NCI-H82 treated with DMSO at 0.1 percent for 48 hours (cell line): ENCODE results near the gene FGD5.

Source experiments
- DNase-seq: peaks from one replicate; lab custom pipeline; 2025; ENCODE audit not compliant: unreplicated experiment; lab: John Stamatoyannopoulos, UW

Gene FGD5

DNA sequence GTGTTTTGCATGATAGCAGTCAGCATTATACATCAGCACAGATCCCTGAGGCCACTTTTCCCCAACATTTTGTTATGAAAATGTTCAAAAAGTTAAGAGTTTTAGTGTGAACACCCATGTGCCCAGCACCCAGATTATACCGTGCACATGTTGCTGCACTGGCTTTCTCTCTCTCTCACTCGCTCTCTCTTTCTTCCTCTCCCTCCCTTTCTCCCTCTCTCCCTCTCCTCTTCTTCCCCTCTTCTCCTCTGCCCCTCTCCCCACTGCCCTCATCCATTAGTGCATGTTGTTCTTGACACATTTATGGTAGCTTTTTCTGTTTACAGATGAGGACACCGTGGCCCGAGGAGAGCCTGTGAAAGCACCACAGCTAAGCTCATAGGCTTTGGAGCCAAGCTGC is 7.3 kb downstream of the FGD5 start:
- no peak for DNase-seq

- DNase-seq = no peak
Measured at GRCh38 chr3:14827776-14828175, 9.0 kb downstream of the FGD5 start.

DNA sequence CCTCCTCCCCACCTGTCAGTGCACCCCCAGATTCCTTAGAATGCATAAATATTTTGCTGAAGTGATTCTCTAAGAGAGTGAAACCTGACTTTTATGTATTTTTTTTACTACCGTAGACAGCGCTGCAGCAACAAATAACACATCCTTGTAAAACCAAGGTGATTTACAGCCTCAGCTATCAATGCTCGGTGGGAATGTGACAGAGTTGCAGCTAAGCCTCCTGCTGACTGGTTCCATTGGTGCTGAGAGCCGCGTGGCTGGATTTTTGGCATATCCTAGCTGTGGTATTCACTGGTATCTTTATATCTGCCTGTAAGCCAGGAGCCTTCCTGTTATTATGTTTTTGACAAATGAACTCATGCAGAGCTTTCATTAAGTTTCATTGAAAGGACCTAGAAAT is 11.0 kb downstream of the FGD5 start:
- DNase-seq = no peak

DNA sequence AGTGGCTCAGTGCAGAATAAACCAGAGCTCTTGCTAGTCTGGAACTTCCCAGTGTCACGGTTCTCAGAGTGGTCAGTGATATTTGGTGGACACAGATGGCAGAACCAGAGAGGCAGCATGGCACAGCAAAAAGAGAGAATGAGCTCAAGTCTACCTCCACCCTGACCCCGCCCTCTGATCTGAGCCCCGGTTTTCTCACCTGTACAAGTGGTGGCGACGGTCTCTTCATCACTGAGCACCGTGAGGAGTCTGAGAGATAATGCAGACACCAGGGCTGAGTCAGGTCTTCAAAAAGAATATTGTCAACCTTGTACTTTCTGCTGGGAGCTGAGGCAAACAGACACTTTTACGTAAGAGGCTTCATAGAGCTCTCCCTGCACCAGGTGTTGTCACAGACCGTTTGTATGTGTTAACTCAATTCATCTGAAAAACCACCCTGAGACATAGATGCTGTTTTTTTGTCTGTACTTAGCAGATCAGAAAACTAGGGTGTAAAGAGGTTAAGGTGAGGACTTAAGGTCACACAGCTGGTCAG is 13.2 kb downstream of the FGD5 start:
- no peak for DNase-seq

- DNase-seq = no peak
Measured at GRCh38 chr3:14832975-14833722, 14.4 kb downstream of the FGD5 start.

DNA sequence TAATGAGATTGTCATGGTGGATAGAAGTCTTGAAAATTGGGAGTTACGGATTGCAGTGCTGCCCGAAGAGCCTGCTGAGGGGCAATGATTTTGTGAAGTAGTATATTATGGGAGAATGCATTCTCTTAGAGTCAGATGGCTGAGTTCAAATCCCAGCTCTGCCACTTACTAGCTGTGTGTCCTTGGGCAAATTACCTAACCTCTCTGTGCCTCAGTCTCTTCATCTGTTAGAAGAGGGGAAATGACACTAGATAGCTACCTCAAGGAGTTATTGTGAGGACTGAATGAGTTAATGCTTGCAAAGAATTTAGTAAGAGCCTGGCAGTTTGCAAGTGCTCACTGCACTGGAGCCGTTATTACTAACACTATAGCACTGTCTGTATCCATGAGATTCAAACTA is 15.4 kb downstream of the FGD5 start:
- no peak for DNase-seq

DNA sequence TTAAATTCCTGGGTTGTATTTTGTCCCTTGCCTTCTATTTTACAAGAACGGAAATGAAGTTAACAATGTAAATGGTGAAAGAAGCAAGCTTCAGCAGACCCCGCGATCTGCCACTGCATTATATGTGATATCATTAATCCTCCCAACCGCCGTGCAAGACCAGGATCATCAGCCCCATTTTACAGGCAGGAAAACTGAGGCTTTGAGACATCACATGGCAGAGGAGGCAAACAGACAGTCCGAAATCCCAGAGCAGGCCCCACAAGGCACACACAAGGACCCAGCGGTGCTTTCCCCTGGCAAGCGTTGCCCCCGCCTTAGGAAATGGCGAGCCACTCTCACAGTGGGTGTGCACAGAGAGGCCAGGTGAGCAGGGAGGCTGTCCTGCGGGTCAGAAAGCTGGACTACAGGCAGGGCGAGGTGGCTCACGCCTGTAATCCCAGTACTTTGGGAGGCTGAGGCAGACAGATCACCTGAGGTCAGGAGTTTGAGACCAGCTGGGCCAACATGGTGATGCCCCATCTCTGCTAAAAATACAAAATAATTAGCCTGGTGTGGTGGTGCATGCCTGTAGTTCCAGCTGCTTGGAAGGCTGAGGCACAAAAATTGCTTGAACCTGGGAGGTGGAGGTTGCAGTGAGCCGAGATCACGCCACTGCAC is 16.2 kb downstream of the FGD5 start:
- no peak for DNase-seq

DNA sequence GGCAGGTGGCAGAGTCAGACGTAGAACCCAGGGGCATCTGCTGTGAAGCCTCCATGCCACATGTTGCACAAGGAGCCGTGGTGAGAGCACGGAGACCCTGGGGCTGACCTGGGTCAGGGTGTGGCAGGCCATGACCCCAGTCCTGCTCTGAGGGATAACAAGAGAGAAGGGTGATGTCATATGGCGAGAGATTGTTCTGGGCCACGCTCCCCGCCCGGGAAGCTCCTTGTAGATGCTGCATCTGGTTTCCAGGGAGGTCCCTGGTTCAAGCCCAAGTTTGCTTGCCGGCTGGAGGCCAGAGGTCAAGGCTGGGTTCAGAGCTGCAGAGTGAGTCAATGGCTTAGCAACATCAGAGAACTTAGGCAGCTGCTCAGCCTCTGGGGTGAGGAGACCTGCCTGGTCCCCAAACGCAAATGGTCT is 17.3 kb downstream of the FGD5 start:
- no peak for DNase-seq

DNA sequence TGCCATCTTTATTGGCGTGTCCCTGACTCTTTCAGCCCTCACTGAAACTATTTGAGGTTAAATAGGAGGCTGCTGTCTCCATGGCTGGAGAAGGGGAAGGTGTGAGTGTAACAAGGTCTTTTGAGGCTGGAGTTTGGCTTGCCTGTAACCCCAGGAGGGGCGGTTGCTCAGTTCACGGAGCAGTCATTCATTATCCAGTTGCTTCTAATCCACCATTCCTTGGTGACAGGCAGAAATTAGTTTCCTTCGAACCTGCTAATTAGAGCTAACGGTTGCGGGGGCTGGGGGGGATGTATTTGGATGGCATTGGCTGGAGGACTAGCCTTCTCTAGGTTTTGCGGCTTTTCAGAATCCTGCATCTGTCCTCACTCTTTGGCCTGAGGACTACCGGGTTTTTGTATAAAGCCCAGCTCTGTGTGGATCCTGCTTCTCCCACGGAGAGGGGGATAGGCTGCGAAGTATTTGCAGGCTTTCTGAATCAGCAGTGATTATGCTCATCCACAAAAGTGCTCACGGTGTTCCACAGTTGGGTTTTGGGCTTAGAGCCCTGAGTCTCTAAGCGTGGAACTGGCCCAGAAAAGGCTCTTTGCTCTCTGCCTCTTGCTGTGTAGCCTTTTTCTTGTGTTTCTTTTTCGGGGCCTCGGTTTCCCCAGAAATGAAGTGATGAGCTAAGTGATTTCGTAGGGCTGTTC is 18.6 kb downstream of the FGD5 start:
- DNase-seq = no peak

DNA sequence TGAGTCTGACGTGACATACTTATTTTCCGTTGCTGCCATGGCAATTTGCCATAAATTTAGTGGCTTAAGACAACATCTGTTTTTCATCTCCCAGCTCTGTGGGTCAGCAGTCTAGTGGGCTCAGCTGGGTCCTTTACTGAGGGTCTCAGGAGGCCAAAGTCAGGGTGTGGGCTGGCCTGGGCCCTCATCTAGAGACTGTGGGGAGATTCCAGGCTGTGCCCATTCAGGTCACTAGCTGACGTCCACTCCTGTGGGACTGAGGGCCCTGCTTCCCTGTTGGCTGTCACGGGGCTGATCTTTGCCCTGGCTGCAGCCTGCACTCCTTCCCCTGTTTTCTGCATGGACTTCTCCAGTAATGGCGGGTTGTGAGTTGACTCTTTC is 19.1 kb downstream of the FGD5 start:
- peak; percentile 5 for DNase-seq

GRCh38 chr3:14839236-14839635 is 20.5 kb downstream of the FGD5 start:
- peak; percentile 63 for DNase-seq

- DNase-seq = no peak
Measured at GRCh38 chr3:14841836-14842235, 23.1 kb downstream of the FGD5 start.

DNA sequence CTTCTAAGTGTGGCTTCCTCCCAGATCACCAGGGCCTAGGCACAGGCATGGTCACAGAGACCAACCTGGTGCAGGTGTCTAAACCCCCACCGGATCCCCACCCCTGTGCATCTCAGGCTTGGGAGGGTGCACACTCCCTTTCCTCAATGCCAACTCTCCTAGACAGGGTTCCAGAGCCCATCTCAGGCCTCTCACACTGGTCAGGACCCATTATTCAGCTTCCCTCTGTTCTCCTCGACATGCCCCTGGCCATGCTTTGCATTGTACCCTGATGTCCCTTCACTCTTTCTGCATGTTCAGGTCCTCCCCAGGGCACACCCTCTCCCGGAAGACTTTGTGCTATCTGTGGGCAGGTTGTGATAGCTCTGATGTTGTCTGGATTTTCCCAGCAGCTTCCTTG is 23.5 kb downstream of the FGD5 start:
- DNase-seq = no peak

GRCh38 chr3:14843321-14843720 is 24.6 kb downstream of the FGD5 start:
- DNase-seq = no peak

GRCh38 chr3:14844386-14845170 is 25.8 kb downstream of the FGD5 start:
- DNase-seq = no peak

- no peak for DNase-seq
Measured at GRCh38 chr3:14845180-14845579, 26.4 kb downstream of the FGD5 start.

GRCh38 chr3:14845826-14846225 is 27.1 kb downstream of the FGD5 start:
- no peak for DNase-seq

GRCh38 chr3:14846226-14846880 is 27.6 kb downstream of the FGD5 start:
- DNase-seq = no peak

DNA sequence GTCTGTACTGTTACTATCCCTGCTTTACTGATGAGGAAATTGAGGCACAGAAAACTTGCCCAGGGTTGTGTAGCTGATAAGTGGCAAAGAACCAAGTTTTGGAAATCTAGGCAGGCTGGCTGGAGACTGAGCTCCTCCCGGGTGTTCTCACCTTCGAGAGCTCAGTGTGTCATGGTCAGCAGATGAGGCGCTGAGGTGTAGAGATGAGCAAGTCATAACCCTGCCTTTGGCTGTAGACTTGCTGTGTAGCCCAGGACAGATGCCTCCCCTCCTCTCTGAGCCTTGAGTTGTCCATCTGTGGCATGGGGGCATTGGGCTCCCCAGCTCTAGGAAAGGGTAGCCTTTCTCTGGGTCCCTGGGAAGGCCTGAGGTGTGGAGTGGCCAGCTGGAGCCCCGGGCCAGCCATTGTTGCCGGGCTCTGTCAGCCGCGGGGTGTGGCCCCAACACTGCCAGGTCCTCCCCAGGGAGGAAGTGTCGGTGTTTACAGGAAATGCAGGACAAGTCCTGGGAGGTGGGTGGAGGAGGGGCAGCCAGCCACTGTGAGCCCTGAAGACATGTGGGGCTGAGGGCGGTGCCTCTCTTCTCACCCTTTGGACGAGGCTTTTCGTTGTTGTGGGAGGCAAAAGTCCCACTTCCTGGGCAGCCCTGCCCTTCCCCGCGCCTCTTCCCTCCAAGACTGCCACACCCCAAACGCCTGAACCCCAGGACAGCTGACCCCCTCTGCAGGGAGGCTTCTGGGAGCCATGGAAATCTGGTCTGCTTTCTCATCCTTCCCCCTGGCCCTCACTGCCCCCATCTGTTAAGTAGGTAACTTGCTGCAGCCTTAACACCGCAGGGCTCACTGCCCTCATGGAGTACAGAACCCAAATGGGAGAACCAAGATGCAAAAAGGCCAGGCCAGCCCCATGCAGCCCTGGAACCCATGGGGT is 29.1 kb downstream of the FGD5 start:
- DNase-seq = no peak

GRCh38 chr3:14848906-14849305 is 30.1 kb downstream of the FGD5 start:
- DNase-seq = no peak
